GM18498 (cell line): ENCODE measurements around the gene CMAS.
"Not testable (repeated sequence)": the region's sequence is repeated elsewhere in the genome, so short reads cannot be mapped to it uniquely, and the experiment has no call there.

Experiments used
- ATAC-seq: cut with Tn5 transposase; IDR thresholded peaks from one replicate; pipeline ENCODE4 v1.9.1; 2021; ENCODE audit warnings: mild to moderate bottlenecking, moderate library complexity; ENCODE audit not compliant: unreplicated experiment

The CMAS gene

GRCh38 chr12:22046968-22047390, 961 bp downstream of the CMAS start:
- peak; percentile 34 for ATAC-seq

GRCh38 chr12:22047494-22047893, 1.5 kb downstream of the CMAS start:
- ATAC-seq: no peak

DNA sequence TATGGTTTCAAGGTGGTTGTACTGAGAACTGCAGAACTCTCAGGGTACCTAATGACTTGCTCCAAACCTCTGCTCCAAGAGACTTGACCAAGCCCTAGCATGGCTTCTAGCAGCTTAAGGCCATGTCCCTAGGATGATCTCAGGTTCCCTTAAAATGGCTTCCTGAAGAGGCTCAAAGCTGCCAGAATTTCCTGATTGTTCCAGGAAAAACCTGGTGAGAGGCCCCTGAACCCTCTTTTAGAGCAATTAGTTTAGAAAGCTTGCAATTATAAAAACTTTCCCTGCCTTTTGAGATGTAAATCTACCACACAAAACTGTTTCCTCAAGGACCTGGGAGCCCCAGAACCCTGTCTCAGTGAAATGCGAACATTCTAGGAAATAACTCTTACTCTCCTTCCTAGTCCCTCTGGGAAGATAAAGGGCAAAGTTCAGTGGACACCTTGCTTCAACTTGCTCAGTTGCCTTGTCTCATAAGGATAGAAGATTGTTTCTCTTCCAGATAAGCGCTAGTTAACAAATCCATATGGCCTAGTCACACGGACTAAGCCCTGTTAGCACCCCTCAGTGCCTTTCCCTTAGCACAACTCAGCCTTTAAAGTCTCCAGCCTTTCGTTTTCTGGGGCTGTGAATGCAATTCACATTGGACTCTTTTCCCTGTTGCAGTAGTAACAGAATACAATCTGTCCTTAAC, 2.5 kb downstream of the CMAS start:
- no peak for ATAC-seq

- ATAC-seq: no peak
Observed at GRCh38 chr12:22050078-22050477, 4.1 kb downstream of the CMAS start.

DNA sequence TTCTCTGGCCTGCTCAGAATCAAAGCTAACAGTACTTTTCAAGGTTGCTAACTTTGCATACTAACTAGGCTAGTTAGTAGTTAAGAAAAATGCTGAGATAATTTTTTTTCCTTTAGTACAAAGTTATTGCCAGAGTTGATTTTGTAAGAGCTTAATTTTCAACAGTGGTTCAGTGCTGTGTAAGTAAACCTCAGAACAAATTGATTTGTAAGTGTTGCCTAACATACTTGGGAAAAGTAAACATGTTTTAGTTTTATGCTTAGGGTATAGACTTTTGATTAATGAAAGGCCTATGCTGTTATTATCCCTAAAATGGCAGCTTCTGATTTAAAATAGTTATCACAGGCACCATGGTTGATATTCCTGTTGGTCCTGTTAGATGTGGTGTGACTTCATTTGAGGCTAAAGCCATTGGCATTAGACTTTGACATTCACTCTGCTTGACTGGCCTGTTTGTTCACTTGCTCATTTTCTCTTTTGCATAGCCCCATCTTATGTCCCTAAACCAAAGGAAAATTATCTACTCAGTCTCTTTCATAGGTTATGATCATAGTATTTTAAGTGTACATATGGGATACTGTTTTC, 5.2 kb downstream of the CMAS start:
- no peak for ATAC-seq

- not testable (repeated sequence) for ATAC-seq
Observed at GRCh38 chr12:22052994-22053393, 7.0 kb downstream of the CMAS start.

GRCh38 chr12:22054155-22054554, 8.1 kb downstream of the CMAS start:
- no peak for ATAC-seq

DNA sequence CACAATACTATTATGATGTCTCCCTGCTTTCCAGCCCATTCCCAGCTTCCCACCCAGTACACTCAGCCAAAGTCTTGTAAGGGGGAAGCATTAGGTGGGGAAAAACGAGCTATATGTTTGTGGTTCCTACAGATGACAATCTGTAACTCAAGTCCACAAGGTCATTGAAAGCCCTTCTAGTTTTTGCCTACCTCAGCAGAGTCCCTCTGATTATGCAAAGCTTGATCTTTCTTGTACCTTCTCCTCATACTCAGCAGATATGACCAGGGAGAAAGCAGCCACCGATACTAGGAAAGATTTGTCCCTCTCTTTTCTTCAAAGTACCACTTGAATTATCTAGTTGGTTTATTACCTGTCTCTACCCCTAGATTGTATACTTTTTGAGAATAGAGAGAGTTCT, 10.6 kb downstream of the CMAS start:
- ATAC-seq: no peak

GRCh38 chr12:22059976-22060647, 14.1 kb downstream of the CMAS start:
- ATAC-seq: no peak

GRCh38 chr12:22064968-22065367, 18.9 kb downstream of the CMAS start:
- ATAC-seq: no peak

DNA sequence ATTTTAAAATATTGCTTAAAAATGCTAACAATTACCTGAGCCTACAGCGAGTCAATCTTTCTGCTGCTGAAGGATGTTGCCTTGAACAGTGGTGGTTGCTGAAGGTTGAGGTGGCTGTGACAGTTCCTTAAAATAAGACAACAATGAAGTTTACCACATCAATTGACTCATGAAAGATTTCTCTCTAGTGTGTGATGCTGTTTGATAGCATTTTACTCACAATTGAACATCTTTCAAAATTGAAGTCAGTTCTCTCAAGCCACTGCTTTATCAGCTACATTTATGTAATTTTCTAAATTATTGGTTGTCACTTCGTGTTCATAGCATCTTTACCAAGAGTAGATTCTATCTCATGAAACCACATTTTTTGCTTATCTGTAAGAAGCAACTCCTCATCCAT, 20.3 kb downstream of the CMAS start:
- no peak for ATAC-seq

GRCh38 chr12:22069851-22070250, 23.8 kb downstream of the CMAS start:
- ATAC-seq: no peak

GRCh38 chr12:22082190-22082701, 36.2 kb downstream of the CMAS start:
- ATAC-seq: no peak

- ATAC-seq: no peak
Observed at GRCh38 chr12:22083167-22083566, 37.1 kb downstream of the CMAS start.

DNA sequence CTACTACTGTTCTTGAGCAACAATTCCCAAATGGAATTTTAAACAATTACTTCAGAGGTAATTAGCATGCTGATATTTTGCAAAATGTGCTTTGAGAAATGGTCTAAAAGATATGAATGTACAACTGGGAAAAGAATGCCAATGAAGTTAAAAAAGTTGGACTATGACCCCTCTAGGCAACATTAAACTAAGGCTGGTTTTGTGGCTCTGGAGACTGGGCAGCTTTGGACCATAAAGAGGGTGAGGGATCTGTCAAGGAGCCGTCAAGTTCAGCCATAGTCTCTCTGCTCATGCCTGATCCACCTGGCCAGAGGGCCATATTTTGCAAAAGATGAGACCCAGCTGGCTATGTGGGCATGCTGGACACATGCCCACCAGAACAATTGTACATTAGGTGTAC, 38.8 kb downstream of the CMAS start:
- ATAC-seq: no peak

GRCh38 chr12:22088886-22089285, 42.9 kb downstream of the CMAS start:
- ATAC-seq: no peak

- no peak for ATAC-seq
Observed at GRCh38 chr12:22089486-22089885, 43.5 kb downstream of the CMAS start.

DNA sequence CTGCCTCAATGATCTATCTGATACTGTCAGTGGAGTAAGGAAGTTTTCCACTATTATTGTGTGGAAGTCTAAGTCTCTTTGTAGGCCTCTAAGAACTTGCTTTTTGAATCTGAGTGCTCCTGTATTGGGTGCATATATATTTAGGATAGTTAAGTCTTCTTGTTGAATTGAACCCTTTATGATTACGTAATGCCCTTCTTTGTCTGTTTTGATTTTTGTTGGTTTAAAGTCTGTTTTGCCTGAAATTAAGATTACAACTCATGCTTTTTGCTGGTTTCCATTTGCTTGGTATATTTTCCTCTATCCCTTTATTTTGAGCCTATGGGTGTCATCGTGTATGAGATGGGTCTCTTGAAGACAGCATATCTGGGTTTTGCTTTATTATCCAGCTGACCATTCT, 53.0 kb downstream of the CMAS start:
- ATAC-seq: not testable (repeated sequence)

DNA sequence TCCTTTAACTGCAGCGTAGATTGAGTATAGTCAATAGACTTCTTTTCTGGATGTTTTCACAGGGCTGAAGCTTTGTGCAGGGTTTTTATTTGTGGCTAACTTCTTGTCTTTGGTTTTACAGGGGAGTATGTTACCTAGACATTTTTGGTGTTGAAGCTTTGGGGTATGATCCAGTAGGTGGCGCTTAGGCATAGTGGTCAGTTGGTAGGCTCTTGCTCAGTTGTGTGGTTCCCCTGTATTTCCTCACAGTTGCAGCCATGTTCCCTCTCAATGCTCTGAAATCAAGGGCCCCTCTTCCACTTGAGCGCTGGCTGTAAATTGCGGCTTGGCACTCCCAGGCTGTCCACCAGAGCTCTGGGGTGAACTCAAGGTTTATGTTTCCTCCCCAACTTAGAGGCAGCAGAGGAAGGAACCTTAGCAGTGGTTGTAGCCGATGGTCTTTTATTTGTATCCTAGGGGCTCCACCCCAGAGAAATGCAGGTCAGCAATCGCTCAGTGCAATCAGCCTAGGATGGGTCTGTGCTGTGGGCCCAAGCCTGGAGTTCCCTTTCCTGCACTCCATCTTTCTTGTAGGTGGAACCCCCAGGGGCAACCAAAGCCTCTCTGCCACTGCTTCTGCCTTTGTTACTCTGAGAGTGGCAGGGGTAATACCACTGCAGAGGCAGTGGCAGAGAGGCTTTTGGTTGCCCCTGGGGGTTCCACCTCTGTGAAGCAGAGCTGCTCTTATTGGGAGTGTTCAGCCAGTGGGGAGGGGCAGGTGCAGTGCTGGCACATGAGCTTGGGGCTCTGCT, 55.1 kb downstream of the CMAS start:
- ATAC-seq: peak; percentile 74

DNA sequence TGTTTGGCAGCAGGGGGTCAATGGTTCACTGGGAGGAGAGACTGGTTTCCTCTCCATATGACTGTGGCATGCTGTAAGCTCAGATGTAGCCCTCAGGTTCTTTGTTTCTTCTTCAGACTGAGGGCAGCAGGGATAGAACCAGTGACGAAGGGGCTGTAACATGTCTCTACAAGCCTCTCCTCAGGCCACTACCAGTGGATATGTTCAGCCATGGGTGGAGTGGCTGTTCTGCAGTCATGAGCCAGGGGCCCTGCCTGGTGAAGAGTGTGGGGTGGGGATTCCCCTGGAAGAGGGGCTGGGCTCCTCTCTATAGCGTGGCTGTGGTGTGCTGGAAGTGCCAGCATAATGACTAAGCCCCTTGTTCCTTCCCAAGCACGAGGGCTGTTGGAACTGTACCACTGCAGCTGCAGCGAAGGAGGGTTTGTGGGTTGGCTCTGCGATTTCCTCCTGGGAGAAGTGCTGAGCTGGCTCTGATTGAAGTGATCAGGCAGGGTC, 55.8 kb downstream of the CMAS start:
- ATAC-seq: peak; percentile 40

GRCh38 chr12:22103418-22103817, 57.4 kb downstream of the CMAS start:
- ATAC-seq: no peak
